Measurements from ENCODE around the gene BEND5.

GRCh38 chr1:48773133-48773532, 3.6 kb downstream of the BEND5 start:
- no peak for TF ChIP-seq CTCF (conservative IDR thresholded peaks at IDR 0.05 in 1 of 2, IDR thresholded peaks at IDR 0.05 in 1 of 2; ENCODE audit: low read depth in 1 of 2, low read length in 2 of 2)
- no peak for TF ChIP-seq EZH2 (IDR thresholded peaks at IDR 0.05; ENCODE audit: low read length, missing control alignments)

All from fibroblast of lung (primary cell).